ENCODE measurements around the gene PRKAG2. TPM values are rescaled to one million over a fixed set of nuclear protein-coding genes. Genes with fewer than 3 reads are reported as not detected.

The PRKAG2 gene
- total and polyA plus RNA-seq, 4 donors: 3.6 to 25.1 (median 16.8) TPM

DNA sequence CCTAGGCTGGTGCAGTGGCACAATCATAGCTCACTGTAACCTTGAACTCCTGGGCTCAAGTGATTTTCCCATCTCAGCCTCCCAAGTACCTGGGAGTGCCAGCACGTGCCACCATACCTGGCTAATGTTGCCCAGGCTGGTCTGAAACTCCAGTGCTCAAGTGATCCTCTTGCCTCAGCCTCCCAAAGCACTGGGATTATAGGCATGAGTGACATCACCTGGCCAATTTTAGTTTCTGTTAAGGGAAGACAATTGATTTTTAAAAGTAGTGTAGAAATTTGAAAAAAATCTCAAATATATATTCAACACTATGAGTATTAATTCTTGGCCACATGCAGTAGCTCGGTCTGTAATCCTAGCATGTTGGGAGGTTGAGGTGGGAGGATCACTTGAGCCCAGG is 235.3 kb downstream of the PRKAG2 start:
- Histone ChIP-seq H3K4me3 (ENCODE audit: low read depth in 1 of 3, low read length in 3 of 3) (no peak overlapping the region), H3K36me3 (ENCODE audit: control insufficient read depth in 4 of 4, insufficient read depth in 3 of 4, low read depth in 1 of 4, low read length in 3 of 4) (no peaks in the 10 kb centered on the region), H3K4me1 (ENCODE audit: control insufficient read depth in 4 of 4, insufficient read depth in 4 of 4, low read length in 3 of 4) (peaks cover 0 to 22% (median 5%) of the 10 kb centered on the region in 4 donors), H3K9ac (ENCODE audit: low read depth in 1 of 2, low read length in 2 of 2) (no peak overlapping the region), H3K27ac (ENCODE audit: low read depth in 1 of 2, low read length in 2 of 2) (peak overlapping the region in 1 of 2 donors; percentile 39), H3K9me3 (ENCODE audit: control insufficient read depth in 4 of 4, low read length in 3 of 4) (no peaks in the 10 kb centered on the region), H3K27me3 (ENCODE audit: control insufficient read depth in 4 of 4, insufficient read depth in 4 of 4, low read length in 3 of 4) (no peaks in the 10 kb centered on the region)
- WGBS: 95% methylated on average over 2 of the region's 2 CpGs
- TF ChIP-seq, protein P1, sequence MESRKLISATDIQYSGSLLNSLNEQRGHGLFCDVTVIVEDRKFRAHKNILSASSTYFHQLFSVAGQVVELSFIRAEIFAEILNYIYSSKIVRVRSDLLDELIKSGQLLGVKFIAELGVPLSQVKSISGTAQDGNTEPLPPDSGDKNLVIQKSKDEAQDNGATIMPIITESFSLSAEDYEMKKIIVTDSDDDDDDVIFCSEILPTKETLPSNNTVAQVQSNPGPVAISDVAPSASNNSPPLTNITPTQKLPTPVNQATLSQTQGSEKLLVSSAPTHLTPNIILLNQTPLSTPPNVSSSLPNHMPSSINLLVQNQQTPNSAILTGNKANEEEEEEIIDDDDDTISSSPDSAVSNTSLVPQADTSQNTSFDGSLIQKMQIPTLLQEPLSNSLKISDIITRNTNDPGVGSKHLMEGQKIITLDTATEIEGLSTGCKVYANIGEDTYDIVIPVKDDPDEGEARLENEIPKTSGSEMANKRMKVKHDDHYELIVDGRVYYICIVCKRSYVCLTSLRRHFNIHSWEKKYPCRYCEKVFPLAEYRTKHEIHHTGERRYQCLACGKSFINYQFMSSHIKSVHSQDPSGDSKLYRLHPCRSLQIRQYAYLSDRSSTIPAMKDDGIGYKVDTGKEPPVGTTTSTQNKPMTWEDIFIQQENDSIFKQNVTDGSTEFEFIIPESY (IDR thresholded peaks at IDR 0.05): no peak
- no peak for TF ChIP-seq HNF4G (IDR thresholded peaks at IDR 0.05)
- no peak for TF ChIP-seq RXRA (IDR thresholded peaks at IDR 0.05)
- TF ChIP-seq YY1 (IDR thresholded peaks at IDR 0.05): no peak
- TF ChIP-seq, protein P2, sequence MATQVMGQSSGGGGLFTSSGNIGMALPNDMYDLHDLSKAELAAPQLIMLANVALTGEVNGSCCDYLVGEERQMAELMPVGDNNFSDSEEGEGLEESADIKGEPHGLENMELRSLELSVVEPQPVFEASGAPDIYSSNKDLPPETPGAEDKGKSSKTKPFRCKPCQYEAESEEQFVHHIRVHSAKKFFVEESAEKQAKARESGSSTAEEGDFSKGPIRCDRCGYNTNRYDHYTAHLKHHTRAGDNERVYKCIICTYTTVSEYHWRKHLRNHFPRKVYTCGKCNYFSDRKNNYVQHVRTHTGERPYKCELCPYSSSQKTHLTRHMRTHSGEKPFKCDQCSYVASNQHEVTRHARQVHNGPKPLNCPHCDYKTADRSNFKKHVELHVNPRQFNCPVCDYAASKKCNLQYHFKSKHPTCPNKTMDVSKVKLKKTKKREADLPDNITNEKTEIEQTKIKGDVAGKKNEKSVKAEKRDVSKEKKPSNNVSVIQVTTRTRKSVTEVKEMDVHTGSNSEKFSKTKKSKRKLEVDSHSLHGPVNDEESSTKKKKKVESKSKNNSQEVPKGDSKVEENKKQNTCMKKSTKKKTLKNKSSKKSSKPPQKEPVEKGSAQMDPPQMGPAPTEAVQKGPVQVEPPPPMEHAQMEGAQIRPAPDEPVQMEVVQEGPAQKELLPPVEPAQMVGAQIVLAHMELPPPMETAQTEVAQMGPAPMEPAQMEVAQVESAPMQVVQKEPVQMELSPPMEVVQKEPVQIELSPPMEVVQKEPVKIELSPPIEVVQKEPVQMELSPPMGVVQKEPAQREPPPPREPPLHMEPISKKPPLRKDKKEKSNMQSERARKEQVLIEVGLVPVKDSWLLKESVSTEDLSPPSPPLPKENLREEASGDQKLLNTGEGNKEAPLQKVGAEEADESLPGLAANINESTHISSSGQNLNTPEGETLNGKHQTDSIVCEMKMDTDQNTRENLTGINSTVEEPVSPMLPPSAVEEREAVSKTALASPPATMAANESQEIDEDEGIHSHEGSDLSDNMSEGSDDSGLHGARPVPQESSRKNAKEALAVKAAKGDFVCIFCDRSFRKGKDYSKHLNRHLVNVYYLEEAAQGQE (IDR thresholded peaks at IDR 0.05): no peak
- TF ChIP-seq HNF4A (conservative IDR thresholded peaks at IDR 0.05): no peak
- TF ChIP-seq, protein P3, sequence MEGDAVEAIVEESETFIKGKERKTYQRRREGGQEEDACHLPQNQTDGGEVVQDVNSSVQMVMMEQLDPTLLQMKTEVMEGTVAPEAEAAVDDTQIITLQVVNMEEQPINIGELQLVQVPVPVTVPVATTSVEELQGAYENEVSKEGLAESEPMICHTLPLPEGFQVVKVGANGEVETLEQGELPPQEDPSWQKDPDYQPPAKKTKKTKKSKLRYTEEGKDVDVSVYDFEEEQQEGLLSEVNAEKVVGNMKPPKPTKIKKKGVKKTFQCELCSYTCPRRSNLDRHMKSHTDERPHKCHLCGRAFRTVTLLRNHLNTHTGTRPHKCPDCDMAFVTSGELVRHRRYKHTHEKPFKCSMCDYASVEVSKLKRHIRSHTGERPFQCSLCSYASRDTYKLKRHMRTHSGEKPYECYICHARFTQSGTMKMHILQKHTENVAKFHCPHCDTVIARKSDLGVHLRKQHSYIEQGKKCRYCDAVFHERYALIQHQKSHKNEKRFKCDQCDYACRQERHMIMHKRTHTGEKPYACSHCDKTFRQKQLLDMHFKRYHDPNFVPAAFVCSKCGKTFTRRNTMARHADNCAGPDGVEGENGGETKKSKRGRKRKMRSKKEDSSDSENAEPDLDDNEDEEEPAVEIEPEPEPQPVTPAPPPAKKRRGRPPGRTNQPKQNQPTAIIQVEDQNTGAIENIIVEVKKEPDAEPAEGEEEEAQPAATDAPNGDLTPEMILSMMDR (IDR thresholded peaks at IDR 0.05; ENCODE audit: low read depth, low read length, missing input control): no peak
- no peak for TF ChIP-seq TAF1 (conservative IDR thresholded peaks at IDR 0.05)
- no peak for TF ChIP-seq SP1 (IDR thresholded peaks at IDR 0.05)
- TF ChIP-seq JUND (IDR thresholded peaks at IDR 0.05): no peak
- no peak for TF ChIP-seq RAD21 (IDR thresholded peaks at IDR 0.05)
- TF ChIP-seq EGR1 (IDR thresholded peaks at IDR 0.05; ENCODE audit: low read depth in 2 of 2): no peak
- TF ChIP-seq GABPA (IDR thresholded peaks at IDR 0.05 in 1 of 2, conservative IDR thresholded peaks at IDR 0.05 in 1 of 2): no peak
- no peak for TF ChIP-seq FOXA1 (IDR thresholded peaks at IDR 0.05)
- no peak for DNase-seq (ENCODE audit: low spot score)

DNA sequence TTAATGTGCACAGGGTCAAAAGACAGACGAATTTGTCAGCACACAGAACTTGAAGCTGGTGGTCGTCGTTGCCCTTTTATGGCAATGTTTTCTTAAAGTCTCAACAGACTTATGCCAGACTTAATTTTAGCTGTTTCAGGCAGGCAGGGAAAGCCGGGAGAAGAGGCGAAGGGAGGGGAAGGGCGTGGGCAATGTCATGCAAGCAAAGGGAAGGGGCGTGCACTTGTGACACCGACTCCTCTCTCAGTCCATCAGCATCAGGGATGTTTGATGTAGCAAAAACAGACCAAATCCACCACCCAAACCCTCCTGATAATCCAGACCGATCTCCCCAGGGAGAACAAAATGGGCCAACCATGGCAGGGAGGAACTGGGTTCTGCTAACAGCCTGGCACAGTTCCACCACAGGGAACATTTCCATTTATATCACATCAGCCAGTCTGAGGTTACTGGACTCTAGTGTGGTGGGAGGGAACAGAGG is 239.1 kb downstream of the PRKAG2 start:
- H3K27ac ChIP-seq (ENCODE audit: low read depth in 1 of 2, low read length in 2 of 2): no peak overlapping the region
- no peaks in the 10 kb centered on the region for H3K36me3 ChIP-seq (ENCODE audit: control insufficient read depth in 4 of 4, insufficient read depth in 3 of 4, low read depth in 1 of 4, low read length in 3 of 4)
- H3K4me3 ChIP-seq (ENCODE audit: low read depth in 1 of 3, low read length in 3 of 3): no peak overlapping the region
- H3K4me1 ChIP-seq (ENCODE audit: control insufficient read depth in 4 of 4, insufficient read depth in 4 of 4, low read length in 3 of 4): peaks cover 0 to 15% (median 6%) of the 10 kb centered on the region in 4 donors
- 74% methylated on average over 9 of the region's 9 CpGs for WGBS
- no peak for DNase-seq (ENCODE audit: low spot score)
- no peak overlapping the region for H3K9ac ChIP-seq (ENCODE audit: low read depth in 1 of 2, low read length in 2 of 2)
- H3K9me3 ChIP-seq (ENCODE audit: control insufficient read depth in 4 of 4, low read length in 3 of 4): no peaks in the 10 kb centered on the region
- H3K27me3 ChIP-seq (ENCODE audit: control insufficient read depth in 4 of 4, insufficient read depth in 4 of 4, low read length in 3 of 4): no peaks in the 10 kb centered on the region
- TF ChIP-seq, protein P4, sequence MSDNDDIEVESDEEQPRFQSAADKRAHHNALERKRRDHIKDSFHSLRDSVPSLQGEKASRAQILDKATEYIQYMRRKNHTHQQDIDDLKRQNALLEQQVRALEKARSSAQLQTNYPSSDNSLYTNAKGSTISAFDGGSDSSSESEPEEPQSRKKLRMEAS (IDR thresholded peaks at IDR 0.05): no peak
- TF ChIP-seq, protein P5, sequence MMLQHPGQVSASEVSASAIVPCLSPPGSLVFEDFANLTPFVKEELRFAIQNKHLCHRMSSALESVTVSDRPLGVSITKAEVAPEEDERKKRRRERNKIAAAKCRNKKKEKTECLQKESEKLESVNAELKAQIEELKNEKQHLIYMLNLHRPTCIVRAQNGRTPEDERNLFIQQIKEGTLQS (IDR thresholded peaks at IDR 0.05): no peak
- TF ChIP-seq HNF4G (IDR thresholded peaks at IDR 0.05) (no peak), NR2F2 (IDR thresholded peaks at IDR 0.05) (no peak), RAD21 (IDR thresholded peaks at IDR 0.05) (no peak), RXRA (IDR thresholded peaks at IDR 0.05) (no peak), FOXA1 (IDR thresholded peaks at IDR 0.05) (no peak), YY1 (IDR thresholded peaks at IDR 0.05) (no peak)
- TF ChIP-seq, protein P2 (IDR thresholded peaks at IDR 0.05): no peak
